Activated naive CD4-positive, alpha-beta T cell treated with anti-CD3 and anti-CD28 coated beads, Interleukin-2, amount 50 U/mL, for 72 hours (primary cell): ENCODE measurements around the gene CHRND. TPM values are rescaled to one million over a fixed set of nuclear protein-coding genes. Genes with fewer than 3 reads are reported as not detected.

Experiments
- ATAC-seq, 2 donors: fragments of 150-1000 bp; cut with Tn5 transposase; 2 replicates each; pipeline ENCODE4 v1.10.0; 2021; ENCODE audit warnings: mild to moderate bottlenecking in 2 of 2, moderate library complexity in 2 of 2
- DNase-seq, 2 donors: peaks; one replicate each; pipeline ENCODE4 v3.0.0; 2021 to 2022; ENCODE audit warnings: low spot score in 2 of 2
- H3K27ac Mint-ChIP-seq, 2 donors: one replicate each; pipeline ENCODE4 v1.8.0; 2022; ENCODE audit warnings: mild to moderate bottlenecking in 2 of 2, mixed read lengths in 2 of 2
- H3K36me3 Mint-ChIP-seq, 2 donors: one replicate each; pipeline ENCODE4 v1.8.0; 2022; ENCODE audit warnings: mixed read lengths in 2 of 2
- H3K9me3 Mint-ChIP-seq, 2 donors: one replicate each; pipeline ENCODE4 v1.8.0; 2022; ENCODE audit warnings: mixed read lengths in 2 of 2
- total RNA-seq, 2 donors: library from RNA; stranded (reverse); gene quantifications; one replicate each; pipeline ENCODE4 v1.2.3, GENCODE V29; 2022

Gene CHRND
- total RNA-seq, 2 donors from 2014 or later, result not detected

DNA sequence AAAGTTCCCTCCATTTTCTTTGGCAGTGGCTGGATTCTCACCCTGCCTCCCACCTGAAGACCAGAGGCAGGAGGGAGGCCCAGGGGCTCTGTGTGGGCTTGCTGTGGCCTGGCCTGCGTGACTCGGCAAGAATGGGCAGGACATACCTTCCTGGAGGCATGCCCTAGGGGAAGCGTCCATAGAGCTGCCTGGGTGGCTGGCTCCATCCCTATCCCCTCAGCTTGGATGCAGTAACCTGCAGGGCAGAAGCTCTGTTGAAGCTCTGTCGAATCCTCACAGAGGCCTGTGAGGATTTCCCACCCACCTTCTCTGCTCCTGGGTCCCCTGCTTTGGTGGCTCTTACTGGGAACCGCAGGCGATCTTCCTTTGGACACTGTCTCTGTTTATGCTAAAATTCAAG is 7.1 kb upstream of the CHRND start:
- ATAC-seq, result no peak
- no peak for DNase-seq
- H3K27ac Mint-ChIP-seq, result no peak overlapping the region
- no peaks in the 10 kb centered on the region for H3K9me3 Mint-ChIP-seq
- no peaks in the 10 kb centered on the region for H3K36me3 Mint-ChIP-seq

- Mint-ChIP-seq H3K9me3 (no peaks in the 10 kb centered on the region), H3K36me3 (no peaks in the 10 kb centered on the region), H3K27ac (no peak within 1 kb of the TSS)
- DNase-seq (no peak), ATAC-seq (no peak)
These were observed 6.2 kb upstream of the CHRND start, which contains the start of gene PRSS56 for GRCh38 chr2:232519581-232520438. Gene PRSS56 (plus strand): TSS chr2:232520388. CDS start chr2:232520599, 211 bp downstream.

DNA sequence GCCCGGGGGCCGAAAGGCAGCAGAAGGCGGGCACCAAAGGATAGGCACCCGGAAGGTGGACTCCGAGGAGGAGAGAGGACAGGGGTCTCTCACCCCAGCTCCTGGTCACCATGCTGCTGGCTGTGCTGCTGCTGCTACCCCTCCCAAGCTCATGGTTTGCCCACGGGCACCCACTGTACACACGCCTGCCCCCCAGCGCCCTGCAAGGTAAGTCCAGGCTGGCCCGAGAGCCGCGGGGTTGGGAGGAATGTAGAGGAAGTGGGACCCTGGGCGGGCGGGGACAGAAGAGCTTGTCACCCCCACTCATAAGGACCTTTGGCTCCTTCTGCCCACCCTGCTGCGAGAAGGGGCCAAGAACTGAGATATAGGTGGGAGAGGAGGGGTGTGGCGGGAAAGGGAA is 5.5 kb upstream of the CHRND start:
- no peak overlapping the region for H3K27ac Mint-ChIP-seq
- no peak for DNase-seq
- H3K36me3 Mint-ChIP-seq, result no peaks in the 10 kb centered on the region
- ATAC-seq, result no peak
- no peaks in the 10 kb centered on the region for H3K9me3 Mint-ChIP-seq

DNA sequence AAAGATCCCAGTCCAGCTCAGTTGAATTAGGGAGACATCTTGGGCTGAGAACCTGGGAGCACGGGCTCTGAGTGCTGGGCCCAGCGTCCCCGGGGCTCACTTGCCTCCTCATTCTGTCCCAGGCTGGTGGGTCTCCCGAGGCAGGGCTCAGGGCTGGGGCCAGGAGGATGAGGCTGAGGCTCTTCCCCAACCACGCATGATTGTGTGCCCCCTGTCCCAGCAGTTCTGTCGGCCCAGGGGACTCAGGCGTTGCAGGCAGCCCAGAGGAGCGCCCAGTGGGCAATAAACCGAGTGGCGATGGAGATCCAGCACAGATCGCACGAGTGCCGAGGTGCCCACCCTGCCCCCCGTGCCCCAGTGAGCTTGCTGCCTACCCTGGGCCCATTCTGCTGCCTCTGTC is 4.9 kb upstream of the CHRND start:
- H3K9me3 Mint-ChIP-seq, result no peaks in the 10 kb centered on the region
- no peak for ATAC-seq
- no peak for DNase-seq
- no peak overlapping the region for H3K27ac Mint-ChIP-seq
- H3K36me3 Mint-ChIP-seq, result no peaks in the 10 kb centered on the region

- Mint-ChIP-seq H3K36me3 (no peaks in the 10 kb centered on the region), H3K27ac (no peak overlapping the region)
These were observed 3.9 kb upstream of the CHRND start for GRCh38 chr2:232521959-232522622.

GRCh38 chr2:232522623-232523401 is 3.1 kb upstream of the CHRND start:
- Mint-ChIP-seq H3K36me3 (no peaks in the 10 kb centered on the region), H3K9me3 (no peaks in the 10 kb centered on the region), H3K27ac (no peak overlapping the region)
- DNase-seq (no peak), ATAC-seq (no peak)

More at GRCh38 chr2:232521959-232522622, 3.9 kb upstream of the CHRND start:
- ATAC-seq (peak; percentile 72 to 79), DNase-seq (peak in 1 of 2 donors; percentile 84)
- no peaks in the 10 kb centered on the region for H3K9me3 Mint-ChIP-seq

DNA sequence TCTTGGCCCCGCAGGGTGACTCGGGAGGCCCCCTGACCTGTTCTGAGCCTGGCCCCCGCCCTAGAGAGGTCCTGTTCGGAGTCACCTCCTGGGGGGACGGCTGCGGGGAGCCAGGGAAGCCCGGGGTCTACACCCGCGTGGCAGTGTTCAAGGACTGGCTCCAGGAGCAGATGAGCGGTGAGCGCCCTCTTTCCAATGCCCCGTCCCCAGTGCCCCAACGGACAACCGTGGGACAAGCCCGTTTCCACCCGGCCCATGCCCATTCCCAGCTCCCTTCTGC is 2.6 kb upstream of the CHRND start:
- H3K36me3 Mint-ChIP-seq, result no peaks in the 10 kb centered on the region

DNA sequence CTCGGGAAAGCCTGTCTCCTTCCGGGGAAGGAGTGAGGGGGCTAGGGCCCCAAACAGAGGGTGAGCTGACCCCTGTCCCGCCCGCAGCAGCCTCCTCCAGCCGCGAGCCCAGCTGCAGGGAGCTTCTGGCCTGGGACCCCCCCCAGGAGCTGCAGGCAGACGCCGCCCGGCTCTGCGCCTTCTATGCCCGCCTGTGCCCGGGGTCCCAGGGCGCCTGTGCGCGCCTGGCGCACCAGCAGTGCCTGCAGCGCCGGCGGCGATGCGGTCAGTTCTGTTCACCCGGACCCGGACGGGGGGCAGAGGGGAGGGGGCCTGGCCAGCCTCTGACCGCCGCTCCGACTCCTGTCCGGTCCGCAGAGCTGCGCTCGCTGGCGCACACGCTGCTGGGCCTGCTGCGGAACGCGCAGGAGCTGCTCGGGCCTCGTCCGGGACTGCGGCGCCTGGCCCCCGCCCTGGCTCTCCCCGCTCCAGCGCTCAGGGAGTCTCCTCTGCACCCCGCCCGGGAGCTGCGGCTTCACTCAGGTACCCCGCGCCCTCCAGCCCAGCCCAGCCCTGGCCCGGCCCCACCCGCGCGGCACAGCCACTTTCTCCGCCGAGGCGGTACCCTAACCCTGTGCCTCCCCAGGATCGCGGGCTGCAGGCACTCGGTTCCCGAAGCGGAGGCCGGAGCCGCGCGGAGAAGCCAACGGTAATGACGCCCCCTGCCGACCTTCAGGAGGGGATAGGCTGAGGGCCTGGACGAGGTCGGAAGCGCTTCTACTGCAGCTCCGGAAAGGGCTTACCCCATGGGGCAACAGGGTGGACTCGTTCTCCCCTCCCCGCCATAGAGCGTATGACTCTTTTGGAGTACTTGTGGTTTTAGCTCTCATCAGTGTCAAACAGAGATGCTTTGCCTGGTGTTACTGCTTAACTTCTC is 2.0 kb upstream of the CHRND start:
- ATAC-seq (peak; percentile 32 to 65), DNase-seq (peak in 1 of 2 donors; percentile 50)
- H3K9me3 Mint-ChIP-seq, result no peaks in the 10 kb centered on the region
- no peak overlapping the region for H3K27ac Mint-ChIP-seq
- no peaks in the 10 kb centered on the region for H3K36me3 Mint-ChIP-seq

More for the DNA sequence above, 2.6 kb upstream of the CHRND start:
- Mint-ChIP-seq H3K9me3 (no peaks in the 10 kb centered on the region), H3K27ac (no peak overlapping the region)
- ATAC-seq (no peak), DNase-seq (no peak)

- ATAC-seq, result no peak
These were observed 1.2 kb upstream of the CHRND start for GRCh38 chr2:232524771-232525170.

GRCh38 chr2:232525199-232525598 is 761 bp upstream of the CHRND start:
- no peak for ATAC-seq
- Mint-ChIP-seq H3K27ac (no peak overlapping the region), H3K9me3 (no peaks in the 10 kb centered on the region), H3K36me3 (no peaks in the 10 kb centered on the region)
- DNase-seq, result no peak

More at GRCh38 chr2:232524771-232525170, 1.2 kb upstream of the CHRND start:
- Mint-ChIP-seq H3K36me3 (no peaks in the 10 kb centered on the region), H3K27ac (no peak overlapping the region), H3K9me3 (no peaks in the 10 kb centered on the region)
- DNase-seq, result no peak

GRCh38 chr2:232526372-232526941 is 497 bp downstream of the CHRND start:
- Mint-ChIP-seq H3K36me3 (no peaks in the 10 kb centered on the region), H3K27ac (no peak overlapping the region), H3K9me3 (no peaks in the 10 kb centered on the region)
- no peak for ATAC-seq
- no peak for DNase-seq

DNA sequence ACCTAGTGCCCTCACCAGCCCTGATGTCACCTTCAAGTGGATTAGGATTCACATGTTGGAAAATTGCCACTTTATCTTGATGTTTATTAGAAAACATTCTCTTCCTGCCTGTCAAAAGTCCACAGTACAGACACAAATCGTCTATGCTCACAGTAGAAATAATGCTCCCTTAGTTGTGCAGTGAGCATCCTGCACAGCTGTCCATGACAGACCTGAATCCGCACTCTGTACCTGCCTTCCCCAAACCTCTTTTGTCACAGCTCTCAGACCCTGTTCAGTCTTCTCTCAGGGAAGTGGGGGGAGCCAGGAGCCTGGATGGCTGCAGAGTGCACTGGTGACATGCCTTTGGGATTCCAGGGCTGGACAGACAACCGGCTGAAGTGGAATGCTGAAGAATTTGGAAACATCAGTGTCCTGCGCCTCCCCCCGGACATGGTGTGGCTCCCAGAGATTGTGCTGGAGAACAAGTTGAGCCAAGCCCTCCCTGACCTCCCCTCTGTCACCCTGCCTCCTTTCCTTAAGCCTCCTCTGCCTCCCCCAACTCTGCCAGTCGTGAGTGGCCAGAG is 2.0 kb downstream of the CHRND start:
- no peaks in the 10 kb centered on the region for H3K36me3 Mint-ChIP-seq
- ATAC-seq, result no peak
- H3K9me3 Mint-ChIP-seq, result no peaks in the 10 kb centered on the region
- DNase-seq, result no peak
- no peak overlapping the region for H3K27ac Mint-ChIP-seq

DNA sequence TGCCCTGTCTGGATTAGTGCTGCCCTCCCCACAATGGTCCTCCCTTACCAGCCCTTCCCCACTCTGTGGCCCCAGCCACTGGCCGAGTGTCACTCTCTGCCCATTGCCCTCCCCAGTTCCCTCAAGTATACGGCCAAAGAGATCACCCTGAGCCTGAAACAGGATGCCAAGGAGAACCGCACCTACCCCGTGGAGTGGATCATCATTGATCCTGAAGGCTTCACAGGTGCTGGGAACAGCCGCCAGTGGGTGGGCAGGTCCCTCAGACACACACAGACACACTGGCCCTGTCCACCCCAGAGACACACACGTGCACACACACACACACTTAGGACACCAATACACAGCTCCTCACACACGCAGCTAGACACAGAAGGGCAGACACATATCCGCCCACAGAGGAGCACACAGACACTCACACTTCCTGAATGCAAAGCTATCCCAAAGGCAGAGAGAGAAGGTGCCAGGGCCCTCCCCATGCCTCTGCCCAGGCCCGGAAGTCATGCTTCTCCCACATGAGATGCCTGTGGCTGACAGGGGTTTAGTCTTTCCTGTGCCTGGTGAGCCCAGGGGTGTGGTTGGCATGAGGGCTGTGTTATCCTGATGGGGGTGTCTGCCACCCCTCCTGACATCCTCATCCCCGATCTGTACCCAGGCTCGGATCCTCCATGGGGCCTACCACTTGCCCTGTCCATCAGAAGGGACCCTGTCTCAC is 2.9 kb downstream of the CHRND start:
- no peaks in the 10 kb centered on the region for H3K36me3 Mint-ChIP-seq
- H3K9me3 Mint-ChIP-seq, result no peaks in the 10 kb centered on the region
- H3K27ac Mint-ChIP-seq, result no peak overlapping the region
- DNase-seq (no peak), ATAC-seq (peak in 1 of 2 donors; percentile 60)

GRCh38 chr2:232529806-232530547 is 4.0 kb downstream of the CHRND start:
- no peak for DNase-seq
- Mint-ChIP-seq H3K36me3 (no peaks in the 10 kb centered on the region), H3K9me3 (no peaks in the 10 kb centered on the region), H3K27ac (no peak overlapping the region)
- ATAC-seq, result no peak
